ENCODE results near the gene SMPD3. TPM values are rescaled to one million over a fixed set of nuclear protein-coding genes. Genes with fewer than 3 reads are reported as not detected.

SMPD3 gene
- total RNA-seq, 1 experiment from 2014 or later: 1.4 TPM

- no peak overlapping the region for H3K27ac Mint-ChIP-seq
- H3K27me3 Mint-ChIP-seq (ENCODE audit: low read depth): no peaks in the 10 kb centered on the region
- no peak overlapping the region for H3K4me3 Mint-ChIP-seq
- no peak for DNase-seq (ENCODE audit: low spot score)
- no peaks in the 10 kb centered on the region for H3K36me3 Mint-ChIP-seq
- TF ChIP-seq JAZF1 (CRISPR knock-in tag; IDR thresholded peaks at IDR 0.05) (no peak), ESRRA (CRISPR knock-in tag; IDR thresholded peaks at IDR 0.05; ENCODE audit: borderline replicate concordance) (no peak), CREM (CRISPR knock-in tag; IDR thresholded peaks at IDR 0.05) (no peak), SOX15 (CRISPR knock-in tag; IDR thresholded peaks at IDR 0.05) (no peak), GRHL2 (CRISPR knock-in tag; IDR thresholded peaks at IDR 0.05; ENCODE audit: insufficient replicate concordance, severe bottlenecking) (no peak), CDX4 (CRISPR knock-in tag; IDR thresholded peaks at IDR 0.05; ENCODE audit: borderline replicate concordance) (no peak)
- TF ChIP-seq, protein P1, sequence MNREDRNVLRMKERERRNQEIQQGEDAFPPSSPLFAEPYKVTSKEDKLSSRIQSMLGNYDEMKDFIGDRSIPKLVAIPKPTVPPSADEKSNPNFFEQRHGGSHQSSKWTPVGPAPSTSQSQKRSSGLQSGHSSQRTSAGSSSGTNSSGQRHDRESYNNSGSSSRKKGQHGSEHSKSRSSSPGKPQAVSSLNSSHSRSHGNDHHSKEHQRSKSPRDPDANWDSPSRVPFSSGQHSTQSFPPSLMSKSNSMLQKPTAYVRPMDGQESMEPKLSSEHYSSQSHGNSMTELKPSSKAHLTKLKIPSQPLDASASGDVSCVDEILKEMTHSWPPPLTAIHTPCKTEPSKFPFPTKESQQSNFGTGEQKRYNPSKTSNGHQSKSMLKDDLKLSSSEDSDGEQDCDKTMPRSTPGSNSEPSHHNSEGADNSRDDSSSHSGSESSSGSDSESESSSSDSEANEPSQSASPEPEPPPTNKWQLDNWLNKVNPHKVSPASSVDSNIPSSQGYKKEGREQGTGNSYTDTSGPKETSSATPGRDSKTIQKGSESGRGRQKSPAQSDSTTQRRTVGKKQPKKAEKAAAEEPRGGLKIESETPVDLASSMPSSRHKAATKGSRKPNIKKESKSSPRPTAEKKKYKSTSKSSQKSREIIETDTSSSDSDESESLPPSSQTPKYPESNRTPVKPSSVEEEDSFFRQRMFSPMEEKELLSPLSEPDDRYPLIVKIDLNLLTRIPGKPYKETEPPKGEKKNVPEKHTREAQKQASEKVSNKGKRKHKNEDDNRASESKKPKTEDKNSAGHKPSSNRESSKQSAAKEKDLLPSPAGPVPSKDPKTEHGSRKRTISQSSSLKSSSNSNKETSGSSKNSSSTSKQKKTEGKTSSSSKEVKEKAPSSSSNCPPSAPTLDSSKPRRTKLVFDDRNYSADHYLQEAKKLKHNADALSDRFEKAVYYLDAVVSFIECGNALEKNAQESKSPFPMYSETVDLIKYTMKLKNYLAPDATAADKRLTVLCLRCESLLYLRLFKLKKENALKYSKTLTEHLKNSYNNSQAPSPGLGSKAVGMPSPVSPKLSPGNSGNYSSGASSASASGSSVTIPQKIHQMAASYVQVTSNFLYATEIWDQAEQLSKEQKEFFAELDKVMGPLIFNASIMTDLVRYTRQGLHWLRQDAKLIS (CRISPR knock-in tag; IDR thresholded peaks at IDR 0.05; ENCODE audit: borderline replicate concordance): no peak
- TF ChIP-seq, protein P2, sequence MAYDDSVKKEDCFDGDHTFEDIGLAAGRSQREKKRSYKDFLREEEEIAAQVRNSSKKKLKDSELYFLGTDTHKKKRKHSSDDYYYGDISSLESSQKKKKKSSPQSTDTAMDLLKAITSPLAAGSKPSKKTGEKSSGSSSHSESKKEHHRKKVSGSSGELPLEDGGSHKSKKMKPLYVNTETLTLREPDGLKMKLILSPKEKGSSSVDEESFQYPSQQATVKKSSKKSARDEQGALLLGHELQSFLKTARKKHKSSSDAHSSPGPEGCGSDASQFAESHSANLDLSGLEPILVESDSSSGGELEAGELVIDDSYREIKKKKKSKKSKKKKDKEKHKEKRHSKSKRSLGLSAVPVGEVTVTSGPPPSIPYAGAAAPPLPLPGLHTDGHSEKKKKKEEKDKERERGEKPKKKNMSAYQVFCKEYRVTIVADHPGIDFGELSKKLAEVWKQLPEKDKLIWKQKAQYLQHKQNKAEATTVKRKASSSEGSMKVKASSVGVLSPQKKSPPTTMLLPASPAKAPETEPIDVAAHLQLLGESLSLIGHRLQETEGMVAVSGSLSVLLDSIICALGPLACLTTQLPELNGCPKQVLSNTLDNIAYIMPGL (CRISPR knock-in tag; IDR thresholded peaks at IDR 0.05): no peak
- H3K4me1 Mint-ChIP-seq: peaks cover 25% of the 10 kb centered on the region
- CTCF ChIA-PET: interaction anchor here (1.5 kb wide), 1 partner anchor 39 kb away, joined by 4 read pairs; no protein-coding TSS in a partner anchor
- no peaks in the 10 kb centered on the region for H3K9me3 Mint-ChIP-seq
- ATAC-seq: no peak
- POLR2A ChIA-PET: interaction anchor here (0.5 kb wide), 1 partner anchor 268 kb away, joined by 3 read pairs; no protein-coding TSS in a partner anchor
Observed at GRCh38 chr16:68403177-68403576, 45.1 kb downstream of the SMPD3 start.

DNA sequence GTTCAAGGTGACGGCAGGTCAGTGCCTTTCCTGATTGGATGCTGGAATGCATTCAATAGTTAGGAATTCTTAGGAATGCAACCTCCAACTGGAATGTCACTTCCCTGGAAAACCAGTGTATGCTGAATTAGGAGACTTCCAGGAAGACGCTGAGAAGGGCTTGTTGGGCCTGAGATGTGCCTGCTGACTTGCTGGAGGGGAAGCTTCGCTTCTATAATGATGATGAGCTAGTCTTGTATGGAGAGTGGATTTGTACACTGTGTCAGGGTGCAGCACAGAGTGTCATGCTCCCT lies 45.6 kb downstream of the SMPD3 start:
- ChIA-PET POLR2A (no interaction called here), CTCF (interaction anchor here (1.5 kb wide), 1 partner anchor 38 kb away, joined by 4 read pairs; no protein-coding TSS in a partner anchor)
- Mint-ChIP-seq H3K27me3 (ENCODE audit: low read depth) (no peaks in the 10 kb centered on the region), H3K4me3 (no peak overlapping the region), H3K36me3 (no peaks in the 10 kb centered on the region), H3K27ac (no peak overlapping the region), H3K4me1 (peaks cover 25% of the 10 kb centered on the region), H3K9me3 (no peaks in the 10 kb centered on the region)
- TF ChIP-seq, protein P3, sequence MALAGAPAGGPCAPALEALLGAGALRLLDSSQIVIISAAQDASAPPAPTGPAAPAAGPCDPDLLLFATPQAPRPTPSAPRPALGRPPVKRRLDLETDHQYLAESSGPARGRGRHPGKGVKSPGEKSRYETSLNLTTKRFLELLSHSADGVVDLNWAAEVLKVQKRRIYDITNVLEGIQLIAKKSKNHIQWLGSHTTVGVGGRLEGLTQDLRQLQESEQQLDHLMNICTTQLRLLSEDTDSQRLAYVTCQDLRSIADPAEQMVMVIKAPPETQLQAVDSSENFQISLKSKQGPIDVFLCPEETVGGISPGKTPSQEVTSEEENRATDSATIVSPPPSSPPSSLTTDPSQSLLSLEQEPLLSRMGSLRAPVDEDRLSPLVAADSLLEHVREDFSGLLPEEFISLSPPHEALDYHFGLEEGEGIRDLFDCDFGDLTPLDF (CRISPR knock-in tag; IDR thresholded peaks at IDR 0.05): no peak
- TF ChIP-seq NR3C1 (CRISPR knock-in tag; conservative IDR thresholded peaks at IDR 0.05; ENCODE audit: low read depth) (no peak), MXD4 (CRISPR knock-in tag; IDR thresholded peaks at IDR 0.05; ENCODE audit: borderline replicate concordance) (no peak), IRF1 (CRISPR knock-in tag; IDR thresholded peaks at IDR 0.05) (no peak), SP1 (CRISPR knock-in tag; conservative IDR thresholded peaks at IDR 0.05) (no peak), MYBL2 (CRISPR knock-in tag; IDR thresholded peaks at IDR 0.05) (no peak)
- TF ChIP-seq, protein P4, sequence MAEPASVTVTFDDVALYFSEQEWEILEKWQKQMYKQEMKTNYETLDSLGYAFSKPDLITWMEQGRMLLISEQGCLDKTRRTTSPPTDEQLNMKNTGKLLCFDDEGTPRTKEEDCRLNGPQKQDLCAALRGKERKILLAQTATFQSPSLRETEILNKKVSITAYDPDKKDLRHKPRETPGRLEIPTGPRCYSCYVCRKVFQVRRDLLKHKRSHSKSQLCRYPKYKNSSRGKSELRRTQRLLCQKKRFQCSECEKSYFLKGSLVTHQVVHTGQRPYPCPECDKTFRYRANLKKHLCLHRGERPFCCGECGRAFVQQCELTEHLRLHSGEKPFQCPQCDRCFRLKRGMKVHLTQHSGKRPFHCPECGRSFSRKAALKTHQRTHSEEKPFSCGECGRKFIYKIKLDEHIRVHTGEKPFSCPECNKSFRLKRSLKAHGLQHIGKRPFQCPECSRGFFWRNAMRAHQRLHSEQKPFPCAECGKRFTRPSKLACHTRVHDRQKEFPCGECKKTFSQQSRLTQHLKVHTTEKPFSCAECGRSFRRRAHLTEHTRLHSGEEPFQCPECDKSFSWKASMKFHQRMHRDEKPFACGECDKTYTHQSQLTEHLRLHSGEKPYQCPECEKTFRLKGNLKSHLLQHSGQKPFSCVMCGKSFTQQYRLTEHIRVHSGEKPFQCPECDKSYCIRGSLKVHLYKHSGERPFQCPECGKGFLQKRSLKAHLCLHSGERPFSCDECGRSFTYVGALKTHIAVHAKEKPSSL (CRISPR knock-in tag; conservative IDR thresholded peaks at IDR 0.05): no peak
- no peak for ATAC-seq
- no peak for DNase-seq (ENCODE audit: low spot score)

All from WTC11 (cell line).